HG03521 (cell line): ENCODE results near the gene ZNF19.

Experiments
- ATAC-seq: cut with Tn5 transposase; IDR thresholded peaks from one replicate; pipeline ENCODE4 v1.9.1; 2021; ENCODE audit warnings: mild to moderate bottlenecking, moderate library complexity; ENCODE audit not compliant: unreplicated experiment

ZNF19 gene

GRCh38 chr16:71491054-71491453 lies 1.9 kb upstream of the ZNF19 start:
- no peak for ATAC-seq

GRCh38 chr16:71490361-71490760 lies 1.2 kb upstream of the ZNF19 start:
- no peak for ATAC-seq

GRCh38 chr16:71484006-71484893 lies 4.9 kb downstream of the ZNF19 start:
- ATAC-seq, result peak; percentile 90

GRCh38 chr16:71482569-71482968 lies 6.6 kb downstream of the ZNF19 start:
- no peak for ATAC-seq

GRCh38 chr16:71480956-71481355 lies 8.2 kb downstream of the ZNF19 start:
- no peak for ATAC-seq

- ATAC-seq, result no peak
Observed at GRCh38 chr16:71479420-71479819, 9.7 kb downstream of the ZNF19 start.

GRCh38 chr16:71476457-71477124 lies 12.5 kb downstream of the ZNF19 start:
- no peak for ATAC-seq

- ATAC-seq, result no peak
Observed at GRCh38 chr16:71474864-71475263, 14.3 kb downstream of the ZNF19 start.

- no peak for ATAC-seq
Observed at GRCh38 chr16:71473891-71474290, 15.2 kb downstream of the ZNF19 start.

GRCh38 chr16:71472931-71473330 lies 16.2 kb downstream of the ZNF19 start:
- no peak for ATAC-seq

GRCh38 chr16:71472051-71472450 lies 17.1 kb downstream of the ZNF19 start:
- ATAC-seq, result no peak

- no peak for ATAC-seq
Observed at GRCh38 chr16:71467810-71468209, 21.3 kb downstream of the ZNF19 start.

GRCh38 chr16:71464231-71464630 lies 24.9 kb downstream of the ZNF19 start:
- ATAC-seq, result no peak

GRCh38 chr16:71461686-71462648 lies 27.2 kb downstream of the ZNF19 start, which contains the start of gene ZNF23:
ZNF23 (minus strand) TSS chr16:71462247; CDS start chr16:71456796, 5,451 bp downstream.
- ATAC-seq, result peak; percentile 98

GRCh38 chr16:71460941-71461340 lies 28.2 kb downstream of the ZNF19 start:
- ATAC-seq, result no peak

GRCh38 chr16:71460236-71460635 lies 28.9 kb downstream of the ZNF19 start:
- ATAC-seq, result no peak

GRCh38 chr16:71459510-71459909 lies 29.6 kb downstream of the ZNF19 start:
- ATAC-seq, result no peak

GRCh38 chr16:71456801-71457200 lies 32.3 kb downstream of the ZNF19 start:
- no peak for ATAC-seq

GRCh38 chr16:71453036-71453435 lies 36.1 kb downstream of the ZNF19 start:
- ATAC-seq, result no peak

- no peak for ATAC-seq
Observed at GRCh38 chr16:71449020-71449419, 40.1 kb downstream of the ZNF19 start.

- ATAC-seq, result no peak
Observed at GRCh38 chr16:71448274-71448866, 40.8 kb downstream of the ZNF19 start.
